ENCODE measurements around the gene NOLC1.

Gene NOLC1

DNA sequence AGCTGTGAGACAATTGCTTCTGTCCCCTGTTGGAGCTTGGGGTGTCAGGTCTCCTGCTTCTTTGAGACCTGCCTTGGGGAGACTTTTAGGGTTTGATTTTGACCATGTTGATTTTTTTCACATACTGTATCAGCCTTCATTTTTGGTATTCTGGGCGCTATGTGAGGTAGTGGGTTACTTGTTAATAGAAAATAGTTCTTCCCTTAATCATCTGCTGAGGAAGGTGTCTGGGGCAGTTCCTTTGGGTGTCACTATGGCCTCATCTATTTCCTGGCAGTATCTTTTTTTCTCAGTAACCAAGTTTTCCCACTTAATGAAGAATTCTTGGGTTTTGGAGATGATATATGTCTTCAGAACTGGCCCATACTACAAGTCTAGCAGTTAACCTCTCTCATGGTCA is 4.6 kb upstream of the NOLC1 start:
- TF ChIP-seq, protein P1, sequence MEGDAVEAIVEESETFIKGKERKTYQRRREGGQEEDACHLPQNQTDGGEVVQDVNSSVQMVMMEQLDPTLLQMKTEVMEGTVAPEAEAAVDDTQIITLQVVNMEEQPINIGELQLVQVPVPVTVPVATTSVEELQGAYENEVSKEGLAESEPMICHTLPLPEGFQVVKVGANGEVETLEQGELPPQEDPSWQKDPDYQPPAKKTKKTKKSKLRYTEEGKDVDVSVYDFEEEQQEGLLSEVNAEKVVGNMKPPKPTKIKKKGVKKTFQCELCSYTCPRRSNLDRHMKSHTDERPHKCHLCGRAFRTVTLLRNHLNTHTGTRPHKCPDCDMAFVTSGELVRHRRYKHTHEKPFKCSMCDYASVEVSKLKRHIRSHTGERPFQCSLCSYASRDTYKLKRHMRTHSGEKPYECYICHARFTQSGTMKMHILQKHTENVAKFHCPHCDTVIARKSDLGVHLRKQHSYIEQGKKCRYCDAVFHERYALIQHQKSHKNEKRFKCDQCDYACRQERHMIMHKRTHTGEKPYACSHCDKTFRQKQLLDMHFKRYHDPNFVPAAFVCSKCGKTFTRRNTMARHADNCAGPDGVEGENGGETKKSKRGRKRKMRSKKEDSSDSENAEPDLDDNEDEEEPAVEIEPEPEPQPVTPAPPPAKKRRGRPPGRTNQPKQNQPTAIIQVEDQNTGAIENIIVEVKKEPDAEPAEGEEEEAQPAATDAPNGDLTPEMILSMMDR (conservative IDR thresholded peaks at IDR 0.05; ENCODE audit: low read depth, low read length): no peak
- H3K4me3 ChIP-seq (ENCODE audit: low read length): no peak overlapping the region
- no peak for DNase-seq (ENCODE audit: low read depth)

GRCh38 chr10:102148275-102148674 is 3.9 kb upstream of the NOLC1 start:
- no peak for DNase-seq (ENCODE audit: low read depth)
- TF ChIP-seq, protein P1 (conservative IDR thresholded peaks at IDR 0.05; ENCODE audit: low read depth, low read length): no peak
- H3K4me3 ChIP-seq (ENCODE audit: low read length): no peak overlapping the region

GRCh38 chr10:102150970-102151773 is 1.0 kb upstream of the NOLC1 start:
- TF ChIP-seq, protein P1 (conservative IDR thresholded peaks at IDR 0.05; ENCODE audit: low read depth, low read length): no peak

DNA sequence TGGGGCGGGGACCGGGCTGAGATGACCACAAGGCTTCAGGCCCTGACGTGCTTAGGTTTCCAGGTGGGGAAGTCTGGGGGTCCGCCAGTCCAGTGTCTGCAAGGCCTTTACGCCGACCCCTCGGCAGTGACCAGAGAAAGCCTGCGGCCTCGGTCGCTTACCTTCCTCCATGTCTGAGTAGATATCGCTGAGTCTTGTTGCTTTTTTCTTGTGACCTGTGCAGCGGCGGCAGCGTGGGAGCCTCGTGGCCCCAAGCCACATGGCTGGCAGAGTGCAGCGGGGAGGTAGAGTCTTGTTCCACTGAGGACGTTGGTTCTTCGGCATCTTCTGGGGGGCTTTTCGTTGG is 329 bp downstream of the NOLC1 start:
- no peak for DNase-seq (ENCODE audit: low read depth)
- peak overlapping the region; percentile 99 for H3K4me3 ChIP-seq (ENCODE audit: low read length)
- TF ChIP-seq, protein P1 (conservative IDR thresholded peaks at IDR 0.05; ENCODE audit: low read depth, low read length): no peak

More at GRCh38 chr10:102150970-102151773, 1.0 kb upstream of the NOLC1 start:
- DNase-seq (ENCODE audit: low read depth): peak; percentile 37
- peak overlapping the region; percentile 99 for H3K4me3 ChIP-seq (ENCODE audit: low read length)

DNA sequence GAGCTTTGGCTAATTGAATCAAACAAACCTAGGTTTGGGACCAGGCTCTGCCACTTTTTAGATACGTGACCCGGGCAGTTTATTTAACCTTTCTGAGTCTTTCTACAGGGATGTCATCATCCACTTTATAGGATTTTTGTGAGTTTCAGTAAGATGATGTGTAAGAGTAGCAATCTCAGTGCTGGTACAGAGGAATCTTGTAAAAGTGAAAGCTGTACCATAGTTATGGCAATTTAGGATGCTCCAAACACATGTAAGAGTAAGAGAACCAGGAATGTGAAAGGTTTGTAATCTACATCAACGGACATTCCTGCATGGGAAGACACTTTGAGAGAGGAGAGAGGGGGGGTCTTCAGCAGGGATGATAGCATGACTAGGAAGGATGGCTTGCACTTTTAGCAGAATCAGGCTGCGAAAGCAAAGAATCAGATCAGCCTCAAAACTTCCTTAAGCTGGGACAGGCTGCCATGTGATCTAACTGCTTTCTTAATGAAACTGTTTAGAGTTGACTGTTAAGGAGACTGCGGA is 968 bp downstream of the NOLC1 start:
- peak overlapping the region; percentile 99 for H3K4me3 ChIP-seq (ENCODE audit: low read length)
- TF ChIP-seq, protein P1 (conservative IDR thresholded peaks at IDR 0.05; ENCODE audit: low read depth, low read length): no peak
- no peak for DNase-seq (ENCODE audit: low read depth)

DNA sequence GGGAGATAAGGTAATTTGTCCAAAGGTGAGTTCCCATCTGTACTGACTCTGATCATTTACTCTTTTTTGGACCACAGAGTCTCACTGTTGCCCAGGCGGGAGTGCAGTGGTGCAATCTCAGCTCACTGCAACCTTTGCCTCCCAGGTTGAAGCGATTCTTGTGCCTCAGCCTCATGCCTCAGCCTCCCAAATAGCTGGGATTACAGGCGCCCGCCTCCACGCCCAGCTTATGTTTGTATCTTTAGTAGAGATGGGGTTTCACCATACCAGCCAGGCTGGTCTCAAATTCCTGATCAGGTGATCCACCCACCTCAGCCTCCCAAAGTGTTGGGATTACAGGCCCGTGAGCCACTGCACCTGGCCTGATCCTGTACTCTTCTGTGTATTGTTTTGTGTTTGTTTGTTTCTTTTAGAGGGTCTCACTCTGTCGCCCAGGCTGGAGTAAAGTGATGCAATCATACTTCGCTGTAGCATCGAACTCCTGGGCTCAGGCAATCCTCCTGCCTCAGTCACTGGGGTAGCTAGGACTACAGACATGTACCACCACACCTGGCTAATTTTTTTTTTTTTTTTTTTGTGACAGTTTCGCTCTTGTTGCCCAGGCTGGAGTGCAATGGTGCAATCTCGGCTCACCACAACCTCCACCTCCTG is 2.4 kb downstream of the NOLC1 start:
- H3K4me3 ChIP-seq (ENCODE audit: low read length): no peak overlapping the region
- no peak for DNase-seq (ENCODE audit: low read depth)
- TF ChIP-seq, protein P1 (conservative IDR thresholded peaks at IDR 0.05; ENCODE audit: low read depth, low read length): no peak
